PC-3 (cell line): ENCODE measurements around the gene TARM1. TPM values are rescaled to one million over a fixed set of nuclear protein-coding genes. Genes with fewer than 3 reads are reported as not detected.

Experiments
- ATAC-seq: fragments of 200-7000 bp; cut with Tn5 transposase; 2 replicates; pipeline ENCODE4 v1.9.1; 2020; ENCODE audit warnings: mild to moderate bottlenecking, moderate library complexity
- BruUV-seq: library from RNA; stranded (reverse); fragments of 400-500 nt; replicated peaks from 2 replicates; lab custom pipeline; 2021; lab: Mats Ljungman, UMichigan
- CTCF ChIA-PET: fragments of 300-600 bp; sonication (Branson Sonifier 250); formaldehyde crosslinking; loops from one replicate; lab custom pipeline; 2022; ENCODE audit warnings: antibody characterized with exemption; lab: Charles Lee
- POLR2A ChIA-PET: fragments of 300-600 bp; sonication (Branson Sonifier 250); formaldehyde crosslinking; loops from one replicate; lab custom pipeline; 2022; ENCODE audit warnings: antibody characterized with exemption; ENCODE audit not compliant: unreplicated experiment; lab: Charles Lee
- DNase-seq: peaks from one replicate; pipeline ENCODE4 v3.0.0-alpha.2; 2015
- H2AFZ ChIP-seq: fragments of 300-600 bp; sonication (generic); 2 replicates; pipeline ENCODE4 v1.6.0; 2016; ENCODE audit warnings: antibody characterized with exemption, low read length
- H3F3A ChIP-seq: fragments of 300-600 bp; sonication (generic); one replicate; pipeline ENCODE4 v1.6.0; 2017; ENCODE audit warnings: antibody characterized with exemption, low read length, control low read depth, mild to moderate bottlenecking; ENCODE audit not compliant: unreplicated experiment
- H3K27ac ChIP-seq: fragments of 300-600 bp; sonication (generic); 2 replicates; pipeline ENCODE4 v1.5.1; 2016; ENCODE audit warnings: mild to moderate bottlenecking, low read length
- H3K27me3 ChIP-seq: fragments of 300-600 bp; sonication (generic); 2 replicates; pipeline ENCODE4 v1.6.1; 2016; ENCODE audit warnings: low read length, mixed read lengths
- H3K36me3 ChIP-seq: fragments of 300-600 bp; sonication (generic); 2 replicates; pipeline ENCODE4 v1.6.1; 2016; ENCODE audit warnings: low read depth, mixed run types, low read length, mixed read lengths
- H3K4me1 ChIP-seq: fragments of 300-600 bp; sonication (generic); 2 replicates; pipeline ENCODE4 v1.5.1; 2016; ENCODE audit warnings: low read length; ENCODE audit not compliant: insufficient read depth
- H3K4me2 ChIP-seq: fragments of 300-600 bp; sonication (generic); 2 replicates; pipeline ENCODE4 v1.6.0; 2016; ENCODE audit warnings: low read length
- H3K4me3 ChIP-seq: fragments of 300-600 bp; sonication (generic); 2 replicates; pipeline ENCODE4 v1.5.1; 2016; ENCODE audit warnings: mild to moderate bottlenecking, low read length, mixed read lengths
- H3K79me2 ChIP-seq: fragments of 300-600 bp; sonication (generic); 2 replicates; pipeline ENCODE4 v1.6.1; 2017; ENCODE audit warnings: low read length, mixed read lengths
- H3K9ac ChIP-seq: fragments of 300-600 bp; sonication (generic); 2 replicates; pipeline ENCODE4 v1.6.0; 2016; ENCODE audit warnings: mild to moderate bottlenecking, low read length
- H3K9me2 ChIP-seq: fragments of 300-600 bp; sonication (generic); replicated peaks from 2 replicates; pipeline ENCODE4 v1.6.1; 2016; ENCODE audit warnings: mixed run types, low read length, mixed read lengths
- H3K9me3 ChIP-seq: fragments of 300-600 bp; sonication (generic); 2 replicates; pipeline ENCODE4 v1.6.1; 2016; ENCODE audit warnings: low read length, mixed read lengths
- H4K20me1 ChIP-seq: fragments of 300-600 bp; sonication (generic); 2 replicates; pipeline ENCODE4 v1.6.1; 2016; ENCODE audit warnings: low read length, mixed read lengths
- EZH2 ChIP-seq: fragments of 300-600 bp; sonication (generic); IDR thresholded peaks from one replicate; pipeline ENCODE4 v1.6.1; 2017; ENCODE audit warnings: antibody characterized with exemption, mild to moderate bottlenecking, low read length; ENCODE audit not compliant: unreplicated experiment
- EZH2phosphoT487 ChIP-seq: fragments of 300-600 bp; sonication (generic); IDR thresholded peaks from 2 replicates; pipeline ENCODE4 v1.6.1; 2018; ENCODE audit warnings: mild to moderate bottlenecking, antibody characterized with exemption, low read length, borderline replicate concordance
- intact Hi-C: fragments of 100-400 bp; cut with micrococcal nuclease; formaldehyde crosslinking; loops from 2 replicates; pipeline ENCODE4 v1.9.0; 2023
- total RNA-seq: library from RNA; depleted of rRNA; stranded (reverse); fragments of >200 nt; gene quantifications from 2 replicates; pipeline ENCODE4 v1.2.3, GENCODE V29; 2014
- TF ChIP-seq, protein P1 (sequence below): fragments of 300-600 bp; sonication (generic); conservative IDR thresholded peaks from 2 replicates; pipeline ENCODE4 v1.5.1; 2017; ENCODE audit warnings: antibody characterized with exemption, low read depth, mild to moderate bottlenecking, low read length

Gene TARM1
- total RNA-seq, 1 experiment from 2014 or later, result not detected

DNA sequence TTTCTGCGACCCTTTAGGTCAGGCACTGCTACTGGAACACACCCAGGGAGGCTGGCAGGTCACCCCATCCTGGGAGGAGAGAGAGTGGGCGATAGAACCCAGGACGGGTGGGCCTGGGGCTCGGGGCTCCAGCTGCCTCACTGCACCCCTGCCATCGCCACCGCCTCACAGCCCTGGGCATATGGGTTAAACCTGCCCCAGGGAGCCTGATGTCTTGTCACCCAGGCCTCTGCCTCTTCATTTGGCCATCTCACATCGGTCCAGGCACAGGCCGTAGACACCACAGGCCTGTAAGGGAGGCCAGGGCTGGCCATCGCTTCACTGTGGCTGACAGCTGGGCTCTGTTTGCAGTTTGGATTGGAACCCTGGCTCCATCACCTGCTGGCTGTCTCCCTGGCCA is 44.5 kb upstream of the TARM1 start:
- POLR2A ChIA-PET, result no interaction called here
- Histone ChIP-seq H3K4me3 (no peak overlapping the region), H4K20me1 (no peaks in the 10 kb centered on the region), H3K36me3 (peaks cover 66% of the 10 kb centered on the region), H3K27ac (no peak overlapping the region), H3K9me2 (no peaks in the 10 kb centered on the region), H3K79me2 (no peaks in the 10 kb centered on the region), H3K27me3 (no peaks in the 10 kb centered on the region), H3F3A (no peaks in the 10 kb centered on the region), H3K9ac (no peak overlapping the region), H3K9me3 (no peaks in the 10 kb centered on the region), H3K4me1 (no peaks in the 10 kb centered on the region), H3K4me2 (no peak overlapping the region), H2AFZ (no peak overlapping the region)
- no TSS peak for BruUV-seq
- no peak for ATAC-seq
- DNase-seq, result no peak
- intact Hi-C loops, result no loop called here
- CTCF ChIA-PET, result no interaction called here
- TF ChIP-seq EZH2, result no peak
- TF ChIP-seq, protein P1, sequence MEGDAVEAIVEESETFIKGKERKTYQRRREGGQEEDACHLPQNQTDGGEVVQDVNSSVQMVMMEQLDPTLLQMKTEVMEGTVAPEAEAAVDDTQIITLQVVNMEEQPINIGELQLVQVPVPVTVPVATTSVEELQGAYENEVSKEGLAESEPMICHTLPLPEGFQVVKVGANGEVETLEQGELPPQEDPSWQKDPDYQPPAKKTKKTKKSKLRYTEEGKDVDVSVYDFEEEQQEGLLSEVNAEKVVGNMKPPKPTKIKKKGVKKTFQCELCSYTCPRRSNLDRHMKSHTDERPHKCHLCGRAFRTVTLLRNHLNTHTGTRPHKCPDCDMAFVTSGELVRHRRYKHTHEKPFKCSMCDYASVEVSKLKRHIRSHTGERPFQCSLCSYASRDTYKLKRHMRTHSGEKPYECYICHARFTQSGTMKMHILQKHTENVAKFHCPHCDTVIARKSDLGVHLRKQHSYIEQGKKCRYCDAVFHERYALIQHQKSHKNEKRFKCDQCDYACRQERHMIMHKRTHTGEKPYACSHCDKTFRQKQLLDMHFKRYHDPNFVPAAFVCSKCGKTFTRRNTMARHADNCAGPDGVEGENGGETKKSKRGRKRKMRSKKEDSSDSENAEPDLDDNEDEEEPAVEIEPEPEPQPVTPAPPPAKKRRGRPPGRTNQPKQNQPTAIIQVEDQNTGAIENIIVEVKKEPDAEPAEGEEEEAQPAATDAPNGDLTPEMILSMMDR, result no peak
- TF ChIP-seq EZH2phosphoT487, result no peak

DNA sequence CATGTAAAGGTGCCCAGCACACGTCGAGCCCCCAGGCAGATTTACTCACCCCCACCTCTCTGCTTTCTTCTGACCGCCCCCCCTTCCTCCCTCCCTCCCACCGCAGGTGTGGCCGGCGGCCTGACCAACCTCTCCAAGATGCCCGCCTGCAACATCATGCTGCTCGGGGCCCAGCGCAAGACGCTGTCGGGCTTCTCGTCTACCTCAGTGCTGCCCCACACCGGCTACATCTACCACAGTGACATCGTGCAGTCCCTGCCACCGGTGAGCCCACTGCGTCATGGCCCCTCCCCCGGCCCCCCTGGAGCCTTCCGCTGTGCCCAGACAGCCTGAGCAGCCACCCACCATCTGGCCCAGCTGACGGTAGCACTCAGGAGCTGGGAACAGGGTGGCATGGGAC is 43.2 kb upstream of the TARM1 start:
- Histone ChIP-seq H3F3A (no peaks in the 10 kb centered on the region), H3K4me3 (no peak overlapping the region), H3K9me3 (no peaks in the 10 kb centered on the region), H3K27me3 (no peaks in the 10 kb centered on the region), H4K20me1 (no peaks in the 10 kb centered on the region), H3K9me2 (no peaks in the 10 kb centered on the region), H3K79me2 (no peaks in the 10 kb centered on the region), H3K27ac (no peak overlapping the region), H2AFZ (no peak overlapping the region), H3K9ac (no peak overlapping the region), H3K4me2 (no peak overlapping the region), H3K4me1 (no peaks in the 10 kb centered on the region), H3K36me3 (peaks cover 71% of the 10 kb centered on the region)
- no TSS peak for BruUV-seq
- intact Hi-C loops, result no loop called here
- ChIA-PET CTCF (no interaction called here), POLR2A (no interaction called here)
- no peak for TF ChIP-seq EZH2
- no peak for TF ChIP-seq EZH2phosphoT487
- TF ChIP-seq, protein P1, result no peak
- ATAC-seq (no peak), DNase-seq (no peak)

- H4K20me1 ChIP-seq, result no peaks in the 10 kb centered on the region
- no peaks in the 10 kb centered on the region for H3K79me2 ChIP-seq
- ATAC-seq (no peak), DNase-seq (no peak)
- no peaks in the 10 kb centered on the region for H3F3A ChIP-seq
- H3K9ac ChIP-seq, result no peak overlapping the region
- no peak overlapping the region for H3K27ac ChIP-seq
- no TSS peak for BruUV-seq
- CTCF ChIA-PET, result no interaction called here
- POLR2A ChIA-PET, result no interaction called here
- H2AFZ ChIP-seq, result no peak overlapping the region
- no peak for TF ChIP-seq EZH2phosphoT487
- TF ChIP-seq, protein P1, result no peak
- no peak for TF ChIP-seq EZH2
- no peaks in the 10 kb centered on the region for H3K9me2 ChIP-seq
- no peak overlapping the region for H3K4me3 ChIP-seq
- peaks cover 68% of the 10 kb centered on the region for H3K36me3 ChIP-seq
- H3K27me3 ChIP-seq, result no peaks in the 10 kb centered on the region
- no peaks in the 10 kb centered on the region for H3K4me1 ChIP-seq
- H3K4me2 ChIP-seq, result no peak overlapping the region
- intact Hi-C loops, result no loop called here
- H3K9me3 ChIP-seq, result no peaks in the 10 kb centered on the region
Observed at GRCh38 chr19:54123682-54124081, 42.5 kb upstream of the TARM1 start.
